Activated T-cell treated with anti-CD3 and anti-CD28 coated beads for 4 hours (primary cell): ENCODE measurements around the gene LRRC45.
"Not testable (repeated sequence)": the region's sequence is repeated elsewhere in the genome, so short reads cannot be mapped to it uniquely, and the experiment has no call there.

Experiments used
- DNase-seq: peaks from one replicate; pipeline ENCODE4 v3.0.0-alpha.2; 2020

Gene LRRC45

GRCh38 chr17:82036634-82037091 is 13.6 kb downstream of the LRRC45 start:
- DNase-seq, result no peak

- peak; percentile 79 for DNase-seq
Measured at GRCh38 chr17:82037092-82037888, 14.2 kb downstream of the LRRC45 start, which contains the start of gene DCXR. TSS of gene DCXR (minus strand) at chr17:82037697. CDS start at chr17:82037682, 15 bp downstream.

DNA sequence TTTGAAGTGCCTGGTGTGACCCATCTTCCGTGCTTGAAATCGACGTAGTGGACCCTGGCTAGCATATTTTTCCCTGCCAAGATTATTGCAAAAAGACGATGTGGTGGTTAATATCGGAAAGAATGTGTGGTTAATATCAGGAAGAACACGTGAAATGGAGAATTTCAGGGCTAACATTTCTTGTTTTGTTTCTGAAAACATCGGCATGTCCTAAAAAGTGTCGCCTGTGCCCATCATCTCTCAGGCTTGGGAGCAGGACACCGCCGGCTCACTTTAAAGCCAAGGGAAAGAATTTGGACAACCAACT is 14.7 kb downstream of the LRRC45 start:
- no peak for DNase-seq

DNA sequence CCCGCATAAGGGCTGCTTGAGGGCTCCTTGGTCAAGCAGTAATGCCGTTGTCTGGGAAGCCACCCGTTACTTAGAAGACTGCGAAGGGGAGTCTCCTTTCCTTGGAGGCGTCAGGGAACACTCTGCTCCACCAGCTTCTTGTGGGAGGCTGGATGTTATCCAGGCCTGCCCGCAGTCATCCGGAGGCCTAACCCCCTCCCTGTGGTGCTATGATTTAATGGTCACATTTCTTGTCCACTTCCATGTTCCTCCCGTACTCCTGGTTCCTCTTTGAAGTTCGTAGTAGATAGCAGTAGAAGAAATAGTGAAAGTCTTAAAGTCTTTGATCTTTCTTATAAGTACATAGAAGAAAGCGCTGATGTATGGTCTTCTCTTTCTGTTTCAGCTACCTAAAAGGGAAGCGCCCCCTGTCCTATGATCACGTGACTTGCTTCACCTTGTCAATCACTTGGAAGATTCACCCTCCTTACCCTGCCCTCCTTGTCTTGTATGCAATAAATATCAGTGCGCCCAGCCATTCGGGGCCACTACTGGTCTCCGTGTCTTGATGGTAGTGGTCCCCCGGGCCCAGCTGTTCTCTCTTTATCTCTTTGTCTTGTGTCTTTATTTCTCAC is 15.8 kb downstream of the LRRC45 start:
- not testable (repeated sequence) for DNase-seq

DNA sequence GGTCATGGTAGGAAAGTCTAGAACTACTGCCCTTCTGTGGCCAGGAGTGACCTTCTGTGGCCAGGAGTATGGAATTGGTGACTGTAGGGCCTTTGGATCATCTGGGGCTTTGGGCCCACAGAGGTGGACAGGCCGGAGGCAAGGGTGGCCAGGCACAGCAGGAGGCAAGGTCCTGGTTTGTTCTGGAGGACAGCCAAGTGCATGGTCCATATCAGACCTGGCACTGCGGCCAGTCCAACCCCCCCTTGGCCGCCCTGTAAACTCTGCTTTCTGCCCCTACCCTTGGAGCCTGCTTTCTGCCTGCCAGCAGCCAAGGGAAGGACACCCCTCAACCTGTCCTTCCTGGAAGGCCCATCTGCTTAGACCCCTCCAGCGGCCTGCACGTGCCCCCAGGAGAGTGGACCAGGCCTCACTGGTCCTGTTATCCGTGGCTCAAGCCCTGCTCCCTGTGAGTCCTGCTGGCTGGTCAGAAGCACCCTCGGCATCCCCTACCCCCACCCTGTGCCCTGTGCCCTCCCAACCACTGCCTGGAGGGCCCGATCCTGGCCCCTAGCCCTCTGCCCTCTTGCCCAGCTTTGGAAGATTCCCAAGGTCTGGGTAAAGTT is 16.7 kb downstream of the LRRC45 start:
- no peak for DNase-seq

DNA sequence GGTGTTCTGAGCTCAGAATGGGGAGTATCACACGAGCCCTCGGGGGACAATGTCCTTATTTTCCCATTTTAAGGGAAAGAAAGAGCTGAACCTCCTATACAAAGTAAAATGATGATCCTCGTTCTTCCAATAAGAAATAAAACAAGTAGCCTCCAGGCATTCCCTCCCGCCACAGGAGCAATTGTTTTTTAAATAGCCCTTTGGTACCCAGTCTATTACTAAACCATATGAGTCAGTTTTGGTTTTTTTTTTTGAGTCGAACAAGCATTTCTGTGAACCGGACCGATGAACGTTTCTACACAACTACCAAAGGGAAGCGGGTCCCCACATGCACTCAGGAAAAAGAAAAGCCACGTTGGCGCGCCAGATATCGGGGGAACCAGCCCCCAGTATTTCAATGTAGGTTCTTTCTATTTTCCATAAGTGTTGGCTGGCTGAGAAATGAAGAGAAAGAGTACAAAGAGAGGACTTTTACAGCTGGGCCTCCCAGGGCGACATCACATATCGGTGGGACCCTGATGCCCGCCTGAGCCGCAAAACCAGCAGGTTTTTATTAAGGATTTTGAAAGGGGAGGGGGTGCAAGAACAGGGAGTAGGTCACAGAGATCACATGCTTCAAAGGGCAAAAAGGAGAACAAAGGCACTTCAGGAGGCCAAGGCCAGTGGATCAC is 18.2 kb downstream of the LRRC45 start:
- DNase-seq, result no peak

GRCh38 chr17:82042649-82043048 is 19.5 kb downstream of the LRRC45 start:
- no peak for DNase-seq

DNA sequence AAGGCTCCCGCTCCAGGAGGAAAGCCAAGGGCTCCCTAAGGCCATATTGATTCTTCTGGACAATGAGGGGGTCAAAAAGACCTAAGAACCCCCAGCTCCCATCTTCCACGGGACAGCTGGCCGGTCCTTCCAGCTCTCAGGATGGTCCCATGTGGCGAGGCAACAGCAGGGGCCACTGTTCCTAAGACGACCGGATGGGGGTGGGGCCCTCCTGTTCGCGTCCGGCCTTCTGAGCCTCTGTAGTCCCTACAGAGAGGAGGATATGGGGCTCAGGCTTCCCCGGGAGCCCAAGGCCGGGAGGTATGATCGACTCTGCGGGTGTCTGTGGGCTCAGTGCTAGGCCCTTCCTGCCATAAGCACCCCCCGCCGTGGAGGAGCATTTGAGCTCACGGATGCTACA is 20.4 kb downstream of the LRRC45 start:
- no peak for DNase-seq

DNA sequence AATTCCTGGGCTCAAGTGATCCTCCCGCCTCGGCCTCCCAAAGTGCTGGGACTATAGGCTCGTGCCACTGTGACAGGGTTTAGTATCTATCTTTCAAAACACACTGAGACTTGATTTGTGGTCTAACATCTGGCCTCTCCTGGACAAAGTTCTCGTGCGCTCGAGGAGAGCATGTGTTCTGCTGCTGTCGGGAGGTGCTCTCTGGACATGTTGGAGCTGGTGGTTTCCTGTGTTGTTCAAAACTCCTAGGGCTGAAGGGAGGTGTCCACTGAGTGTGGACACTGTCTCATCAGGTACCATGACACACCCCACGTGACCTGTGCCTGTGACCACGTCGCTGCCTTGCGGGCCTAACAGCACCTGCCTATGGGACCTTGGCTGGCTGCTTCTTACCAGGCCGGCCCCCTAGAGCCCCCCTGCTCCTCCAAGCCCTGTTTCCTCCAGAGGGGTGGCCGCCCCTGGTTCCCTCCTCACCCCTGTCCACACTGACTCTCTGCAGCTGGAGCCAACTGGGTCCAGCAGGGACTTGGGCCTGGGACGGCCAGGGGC is 22.9 kb downstream of the LRRC45 start:
- no peak for DNase-seq

GRCh38 chr17:82046903-82047302 is 23.8 kb downstream of the LRRC45 start:
- DNase-seq, result no peak

DNA sequence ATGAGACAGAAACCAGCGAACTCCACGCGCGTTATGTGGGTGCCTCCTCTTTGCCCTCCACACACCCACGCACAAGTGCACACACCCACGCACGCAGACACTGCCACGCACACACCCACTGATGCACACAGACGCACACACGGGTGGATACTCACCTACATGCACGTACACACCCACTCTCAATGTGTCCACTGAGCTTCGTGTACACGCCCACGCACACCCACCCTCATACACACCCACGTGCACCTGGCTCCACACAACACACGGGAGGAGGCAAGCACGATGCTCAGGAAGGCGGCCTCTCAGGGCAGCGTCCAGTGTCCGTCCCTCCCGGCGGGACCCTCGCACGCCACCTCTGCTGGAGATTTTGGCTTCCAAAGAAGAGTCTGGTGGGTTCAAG is 24.3 kb downstream of the LRRC45 start:
- DNase-seq, result no peak

- no peak for DNase-seq
Measured at GRCh38 chr17:82047914-82048570, 24.9 kb downstream of the LRRC45 start.

DNA sequence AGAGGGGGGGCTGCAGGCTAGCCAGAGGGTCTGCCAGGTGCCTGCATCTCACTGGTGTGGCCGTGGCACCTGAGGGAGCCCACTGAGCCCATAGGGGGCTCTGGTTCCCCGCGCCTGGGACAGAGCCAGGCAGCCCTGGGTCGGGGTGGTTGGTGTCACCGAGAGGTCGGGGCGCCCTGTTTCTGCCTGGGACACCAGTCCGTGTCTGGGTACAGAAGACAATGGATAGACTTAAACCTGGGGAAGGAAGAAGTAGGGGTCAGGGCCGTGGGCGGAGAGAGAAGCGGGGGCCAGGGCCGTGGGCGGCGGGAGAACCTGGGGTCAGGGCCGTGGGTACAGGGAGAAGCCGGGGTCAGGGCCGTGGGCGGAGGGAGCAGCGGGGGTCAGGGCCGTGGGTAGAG is 25.5 kb downstream of the LRRC45 start:
- DNase-seq, result no peak

- no peak for DNase-seq
Measured at GRCh38 chr17:82049106-82049505, 26.0 kb downstream of the LRRC45 start.

GRCh38 chr17:82049521-82049971 is 26.4 kb downstream of the LRRC45 start:
- DNase-seq, result no peak

DNA sequence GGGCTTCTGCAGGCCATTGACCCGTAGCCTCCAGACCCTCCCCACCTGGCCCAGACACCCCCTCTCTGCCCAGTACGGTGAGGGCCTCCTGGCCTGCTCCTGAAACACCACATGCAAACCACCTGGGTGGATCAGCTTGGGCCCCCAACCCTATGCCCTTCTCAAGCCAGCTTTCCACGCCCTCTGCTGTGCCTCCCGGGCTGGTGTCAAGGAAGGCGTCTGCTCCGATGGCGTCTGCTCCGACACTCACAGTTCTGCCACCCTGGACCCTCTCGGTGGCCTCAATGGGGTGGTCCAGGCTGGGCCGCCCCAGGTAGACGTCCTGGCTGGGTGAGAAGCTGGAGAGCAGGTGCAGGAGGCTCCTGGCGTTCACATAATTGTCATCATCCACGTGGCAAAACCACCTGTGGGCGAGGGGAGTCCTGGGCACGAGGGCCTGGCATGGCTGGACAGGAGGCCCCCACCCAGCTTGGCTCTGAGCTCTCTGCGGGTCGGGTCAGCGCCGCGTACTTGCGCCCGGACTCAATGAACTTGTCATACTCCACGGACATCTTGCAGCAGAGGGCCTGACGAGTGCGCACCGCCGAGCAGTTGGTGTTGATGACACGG is 27.2 kb downstream of the LRRC45 start:
- DNase-seq, result no peak

- DNase-seq, result no peak
Measured at GRCh38 chr17:82050761-82051641, 27.9 kb downstream of the LRRC45 start.

DNA sequence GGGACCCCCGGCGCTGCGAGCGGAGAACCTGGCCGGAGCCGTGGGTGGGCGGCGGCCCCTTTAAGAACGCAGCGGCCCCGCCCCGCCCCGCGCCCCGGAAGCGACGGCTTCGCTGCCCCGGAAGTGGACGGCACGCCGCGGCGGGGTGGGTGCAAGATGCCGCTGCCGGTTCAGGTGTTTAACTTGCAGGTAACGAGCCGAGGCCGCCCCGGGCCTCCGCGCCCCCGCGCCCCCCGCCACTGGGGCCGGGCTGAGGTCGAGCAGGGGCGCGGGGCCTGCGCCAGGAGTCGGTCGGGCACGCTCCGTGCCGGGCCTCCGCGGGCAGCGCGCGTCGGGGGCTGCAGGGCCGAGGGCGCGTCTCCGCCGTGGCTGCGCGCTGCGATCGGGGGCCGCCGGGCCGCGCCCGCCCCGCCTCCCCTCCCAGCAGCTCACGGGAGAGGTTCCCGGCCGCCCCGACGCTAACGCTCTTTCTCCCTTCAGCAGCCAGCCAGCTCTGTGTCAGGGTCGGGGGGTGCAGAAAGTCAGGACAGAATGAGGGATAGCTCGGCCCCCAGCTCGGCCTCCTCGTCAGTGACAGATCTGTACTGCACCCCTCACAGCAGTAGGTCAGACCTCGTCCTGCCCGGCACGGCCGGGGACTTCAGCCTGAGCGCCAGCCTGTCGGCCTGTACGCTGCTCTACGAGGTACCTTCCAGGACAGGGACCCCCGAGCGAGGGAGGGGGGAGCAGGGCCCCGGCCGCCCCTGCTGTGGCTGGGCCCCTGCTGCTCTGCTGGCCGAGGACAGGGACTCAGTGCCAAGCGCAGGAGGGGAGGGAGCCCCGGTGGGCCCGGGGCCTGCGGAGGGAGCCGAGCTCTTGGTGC is 28.9 kb downstream of the LRRC45 start, which contains the start of the genes GPS1 and RFNG:
Gene GPS1 (plus strand): TSS at position 123 of the 862 bp plus-strand sequence. CDS start 34 bp downstream, at position 157.
Gene RFNG (minus strand): TSS at position 36 of the 862 bp plus-strand sequence. CDS start 45 bp downstream, outside the sequence.
- peak; percentile 76 for DNase-seq

DNA sequence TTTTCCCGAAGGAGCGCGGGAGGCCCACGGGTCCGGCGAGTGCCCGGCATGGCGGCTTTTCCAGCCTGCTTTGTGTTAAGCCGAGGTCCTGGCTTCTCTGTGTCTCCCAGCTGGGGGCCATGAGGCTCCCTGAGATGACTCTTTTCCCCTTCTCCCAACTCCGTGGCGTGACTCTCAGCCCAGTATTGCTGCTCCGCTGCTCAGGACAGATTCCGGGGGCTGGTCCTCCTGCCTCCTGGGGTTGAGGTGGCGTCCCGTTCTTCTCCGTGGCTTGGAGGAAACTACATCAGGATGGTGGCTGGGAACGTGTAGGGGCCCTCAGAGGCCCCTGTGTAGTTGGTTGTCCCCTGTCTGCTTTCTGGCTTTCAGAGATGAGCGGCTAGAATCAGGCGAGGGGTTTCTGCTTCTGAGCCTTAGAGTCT is 29.5 kb downstream of the LRRC45 start:
- no peak for DNase-seq

- DNase-seq, result no peak
Measured at GRCh38 chr17:82053130-82053529, 30.0 kb downstream of the LRRC45 start.
